ENCODE measurements around the gene SMARCB1. TPM values are rescaled to one million over a fixed set of nuclear protein-coding genes. Genes with fewer than 3 reads are reported as not detected.

The SMARCB1 gene
- total RNA-seq, 2 donors from 2014 or later: 136 to 148 TPM

- H3K27me3 Mint-ChIP-seq (ENCODE audit: insufficient read depth): no peaks in the 10 kb centered on the region
- no peaks in the 10 kb centered on the region for H3K4me1 Mint-ChIP-seq
- 95 to 100% methylated on average over 1 to 9 of the region's 9 CpGs for WGBS, 2 experiments (ENCODE audit: insufficient coverage in 1 of 2, insufficient read length in 1 of 2)
- H3K27ac Mint-ChIP-seq: no peak overlapping the region
- H3K4me3 ChIP-seq (ENCODE audit: low read length): no peak overlapping the region
- H3K36me3 ChIP-seq (ENCODE audit: control insufficient read depth, insufficient read depth, low read length): no peaks in the 10 kb centered on the region
- no peaks in the 10 kb centered on the region for H3K27me3 ChIP-seq (ENCODE audit: control insufficient read depth, insufficient read depth, low read length, poor library complexity, severe bottlenecking)
- no peak for DNase-seq
- no peaks in the 10 kb centered on the region for H3K4me1 ChIP-seq (ENCODE audit: control insufficient read depth, insufficient read depth, low read length)
- no peaks in the 10 kb centered on the region for H3K9me3 ChIP-seq (ENCODE audit: control insufficient read depth, low read length)
- no peaks in the 10 kb centered on the region for H3K9me3 Mint-ChIP-seq
- H3K9ac ChIP-seq (ENCODE audit: extremely low read depth, low read length, poor library complexity, severe bottlenecking): no peak overlapping the region
- peaks cover 15% of the 10 kb centered on the region for H3K36me3 Mint-ChIP-seq (ENCODE audit: low read depth)
- no peak overlapping the region for H3K27ac ChIP-seq (ENCODE audit: low read depth, low read length)
- TF ChIP-seq, protein P1, sequence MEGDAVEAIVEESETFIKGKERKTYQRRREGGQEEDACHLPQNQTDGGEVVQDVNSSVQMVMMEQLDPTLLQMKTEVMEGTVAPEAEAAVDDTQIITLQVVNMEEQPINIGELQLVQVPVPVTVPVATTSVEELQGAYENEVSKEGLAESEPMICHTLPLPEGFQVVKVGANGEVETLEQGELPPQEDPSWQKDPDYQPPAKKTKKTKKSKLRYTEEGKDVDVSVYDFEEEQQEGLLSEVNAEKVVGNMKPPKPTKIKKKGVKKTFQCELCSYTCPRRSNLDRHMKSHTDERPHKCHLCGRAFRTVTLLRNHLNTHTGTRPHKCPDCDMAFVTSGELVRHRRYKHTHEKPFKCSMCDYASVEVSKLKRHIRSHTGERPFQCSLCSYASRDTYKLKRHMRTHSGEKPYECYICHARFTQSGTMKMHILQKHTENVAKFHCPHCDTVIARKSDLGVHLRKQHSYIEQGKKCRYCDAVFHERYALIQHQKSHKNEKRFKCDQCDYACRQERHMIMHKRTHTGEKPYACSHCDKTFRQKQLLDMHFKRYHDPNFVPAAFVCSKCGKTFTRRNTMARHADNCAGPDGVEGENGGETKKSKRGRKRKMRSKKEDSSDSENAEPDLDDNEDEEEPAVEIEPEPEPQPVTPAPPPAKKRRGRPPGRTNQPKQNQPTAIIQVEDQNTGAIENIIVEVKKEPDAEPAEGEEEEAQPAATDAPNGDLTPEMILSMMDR (conservative IDR thresholded peaks at IDR 0.05): no peak
- H3K4me3 Mint-ChIP-seq: no peak overlapping the region
Measured at GRCh38 chr22:23883658-23884057, 96.9 kb downstream of the SMARCB1 start.

- no peak overlapping the region for H3K9ac ChIP-seq (ENCODE audit: extremely low read depth, low read length, poor library complexity, severe bottlenecking)
- H3K36me3 ChIP-seq (ENCODE audit: control insufficient read depth, insufficient read depth, low read length): no peaks in the 10 kb centered on the region
- no peak for DNase-seq
- Mint-ChIP-seq H3K36me3 (ENCODE audit: low read depth) (peaks cover 15% of the 10 kb centered on the region), H3K4me1 (no peaks in the 10 kb centered on the region), H3K27ac (no peak overlapping the region), H3K4me3 (no peak overlapping the region), H3K27me3 (ENCODE audit: insufficient read depth) (no peaks in the 10 kb centered on the region), H3K9me3 (no peaks in the 10 kb centered on the region)
- H3K4me3 ChIP-seq (ENCODE audit: low read length): no peak overlapping the region
- 80 to 90% methylated on average over 3 to 9 of the region's 9 CpGs for WGBS, 2 experiments (ENCODE audit: insufficient coverage in 1 of 2, insufficient read length in 1 of 2)
- H3K27me3 ChIP-seq (ENCODE audit: control insufficient read depth, insufficient read depth, low read length, poor library complexity, severe bottlenecking): no peaks in the 10 kb centered on the region
- TF ChIP-seq, protein P1 (conservative IDR thresholded peaks at IDR 0.05): no peak
- H3K27ac ChIP-seq (ENCODE audit: low read depth, low read length): no peak overlapping the region
- no peaks in the 10 kb centered on the region for H3K9me3 ChIP-seq (ENCODE audit: control insufficient read depth, low read length)
- H3K4me1 ChIP-seq (ENCODE audit: control insufficient read depth, insufficient read depth, low read length): no peaks in the 10 kb centered on the region
Measured at GRCh38 chr22:23884140-23884539, 97.4 kb downstream of the SMARCB1 start.

Other genes with a start within 250 kb of the SMARCB1 start
- not detected for gene IGLL1, start 206.7 kb upstream of the SMARCB1 start, total RNA-seq
- gene DRICH1, start 154.6 kb upstream of the SMARCB1 start, total RNA-seq: under 1 TPM in 1 of 2 donors, not detected in 1; 0.24 TPM
- gene RGL4, start 96.0 kb upstream of the SMARCB1 start, total RNA-seq: not detected
- 1 to 10 TPM; 4.7 to 5.7 TPM for gene ZNF70, start 35.9 kb upstream of the SMARCB1 start, total RNA-seq
- gene VPREB3, start 32.5 kb upstream of the SMARCB1 start, total RNA-seq: not detected
- gene C22orf15, start 24.0 kb upstream of the SMARCB1 start, total RNA-seq: 1 to 10 TPM; 1.5 to 2.2 TPM
- 100 to 1,000 TPM in 1 of 2 donors, 10 to 100 TPM in 1; 76.1 to 103 TPM for gene CHCHD10, start 19.0 kb upstream of the SMARCB1 start, total RNA-seq
- 10 to 100 TPM in 1 of 2 donors, 1 to 10 TPM in 1; 9.7 to 14.3 TPM for gene MMP11, start 14.1 kb upstream of the SMARCB1 start, total RNA-seq
- gene DERL3, start 52.0 kb downstream of the SMARCB1 start, total RNA-seq: 1 to 10 TPM; 6.3 to 7.6 TPM
- 10 to 100 TPM; 13.1 to 14.8 TPM for gene SLC2A11, start 70.9 kb downstream of the SMARCB1 start, total RNA-seq
- 100 to 1,000 TPM; 722 to 753 TPM for gene MIF, start 107.4 kb downstream of the SMARCB1 start, total RNA-seq
- 1 to 10 TPM; 3.7 to 4.4 TPM for gene GSTT2B, start 174.2 kb downstream of the SMARCB1 start, total RNA-seq
- gene DDTL, start 179.9 kb downstream of the SMARCB1 start, total RNA-seq: 1 to 10 TPM in 1 of 2 donors, not detected in 1; 1.2 TPM
- 100 to 1,000 TPM; 117 to 164 TPM for gene DDT, start 187.5 kb downstream of the SMARCB1 start, total RNA-seq
- 1 to 10 TPM in 1 of 2 donors, under 1 TPM in 1; 0.51 to 3.7 TPM for gene GSTT2, start 193.2 kb downstream of the SMARCB1 start, total RNA-seq
- not detected for gene GSTT4, start 218.5 kb downstream of the SMARCB1 start, total RNA-seq
- 10 to 100 TPM; 87.0 to 93.3 TPM for gene CABIN1, start 224.3 kb downstream of the SMARCB1 start, total RNA-seq

All from endodermal cell (in vitro differentiated cells).